NCI-H1694 (cell line): ENCODE results near the gene CTIF.
"Not testable (repeated sequence)": the region's sequence is repeated elsewhere in the genome, so short reads cannot be mapped to it uniquely, and the experiment has no call there.

ENCODE experiments used
- DNase-seq: peaks from one replicate; lab custom pipeline; 2025; lab: John Stamatoyannopoulos, UW

The CTIF gene

DNA sequence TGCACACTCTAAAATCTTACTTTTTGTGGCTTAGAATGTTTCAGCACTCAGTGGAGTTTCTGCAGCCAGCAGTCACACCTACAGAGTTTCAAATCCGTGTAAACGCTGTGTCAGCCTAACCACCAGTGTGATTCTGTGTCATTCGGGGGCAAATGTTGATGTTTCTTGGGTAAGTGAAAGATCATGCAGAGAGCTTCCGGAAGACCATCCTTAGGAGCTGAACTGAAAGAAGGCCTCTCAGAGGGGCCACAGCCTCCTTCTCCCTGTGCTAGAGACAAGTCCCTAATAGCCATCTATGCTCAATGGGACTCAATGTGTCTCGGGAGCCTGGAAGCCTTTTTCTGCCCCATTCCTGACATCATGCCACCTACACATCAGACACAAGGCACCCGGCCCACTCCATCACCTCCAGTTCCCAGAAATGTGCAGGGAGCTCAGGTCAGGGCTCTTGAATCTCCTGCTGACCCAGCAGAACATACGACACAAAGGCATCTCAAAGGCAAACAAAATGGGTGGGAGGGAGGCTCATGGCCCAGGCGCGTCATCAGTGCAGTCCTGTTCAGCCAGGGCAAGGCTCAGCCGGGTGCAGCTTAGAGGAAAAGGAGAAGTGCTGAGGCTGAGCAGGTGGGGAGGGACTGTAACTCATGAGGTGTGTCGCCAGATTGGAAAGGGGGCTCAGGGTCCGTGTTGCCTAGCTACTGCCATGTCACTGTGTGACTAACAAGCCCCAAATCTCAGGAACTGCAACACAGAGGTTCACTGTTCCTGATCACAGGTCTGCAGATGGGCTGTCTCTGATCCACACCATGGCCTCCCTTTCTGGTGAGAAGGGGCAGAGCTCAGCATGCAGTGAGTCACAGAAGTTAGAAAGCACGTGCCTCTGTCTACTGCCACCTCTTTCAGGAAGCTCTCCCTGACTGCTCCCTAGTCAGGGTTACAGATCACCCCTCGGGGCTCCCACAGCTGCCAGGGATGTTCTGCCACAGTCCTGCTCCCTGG, 329.9 kb downstream of the CTIF start:
- DNase-seq, result no peak

DNA sequence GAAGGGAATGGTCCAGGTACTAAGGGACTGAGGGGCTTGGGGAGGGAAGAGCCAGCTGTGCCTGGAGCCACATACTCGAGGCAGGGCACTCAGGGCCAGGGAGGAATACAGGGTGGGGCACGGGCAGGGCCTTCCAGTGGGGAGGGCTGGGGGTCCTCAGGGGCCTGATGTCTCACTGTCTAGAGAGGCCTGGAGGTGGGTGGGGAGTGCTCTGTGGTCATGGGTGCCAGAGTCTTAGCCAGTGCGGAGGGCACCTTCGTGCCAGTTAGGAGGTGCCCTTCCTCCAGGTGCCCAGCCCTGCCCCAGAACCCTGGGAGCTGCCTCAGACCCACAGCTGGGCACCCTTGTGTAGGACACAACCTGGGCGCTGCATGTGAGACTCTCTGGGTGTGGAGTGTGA, 330.8 kb downstream of the CTIF start:
- DNase-seq, result no peak

DNA sequence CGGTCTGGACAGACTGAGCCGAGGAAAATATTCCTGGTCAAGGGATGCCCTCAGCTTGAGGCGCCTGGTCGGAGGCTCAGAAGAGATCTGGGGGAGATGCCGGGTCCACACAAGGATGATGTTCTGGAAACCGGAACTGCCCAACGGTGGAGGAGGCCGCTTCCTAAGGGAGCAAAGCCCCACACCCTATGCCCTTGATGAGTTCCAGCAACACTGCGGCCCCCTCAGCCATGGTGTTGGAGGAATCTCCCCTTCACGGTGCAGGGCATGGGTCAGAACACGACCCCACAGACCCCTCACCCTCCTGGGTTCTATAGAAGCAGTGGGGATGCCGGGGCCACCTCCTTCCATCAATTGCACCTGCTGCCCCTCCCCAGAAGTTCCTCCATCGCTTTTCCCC, 332.1 kb downstream of the CTIF start:
- DNase-seq, result not testable (repeated sequence)

DNA sequence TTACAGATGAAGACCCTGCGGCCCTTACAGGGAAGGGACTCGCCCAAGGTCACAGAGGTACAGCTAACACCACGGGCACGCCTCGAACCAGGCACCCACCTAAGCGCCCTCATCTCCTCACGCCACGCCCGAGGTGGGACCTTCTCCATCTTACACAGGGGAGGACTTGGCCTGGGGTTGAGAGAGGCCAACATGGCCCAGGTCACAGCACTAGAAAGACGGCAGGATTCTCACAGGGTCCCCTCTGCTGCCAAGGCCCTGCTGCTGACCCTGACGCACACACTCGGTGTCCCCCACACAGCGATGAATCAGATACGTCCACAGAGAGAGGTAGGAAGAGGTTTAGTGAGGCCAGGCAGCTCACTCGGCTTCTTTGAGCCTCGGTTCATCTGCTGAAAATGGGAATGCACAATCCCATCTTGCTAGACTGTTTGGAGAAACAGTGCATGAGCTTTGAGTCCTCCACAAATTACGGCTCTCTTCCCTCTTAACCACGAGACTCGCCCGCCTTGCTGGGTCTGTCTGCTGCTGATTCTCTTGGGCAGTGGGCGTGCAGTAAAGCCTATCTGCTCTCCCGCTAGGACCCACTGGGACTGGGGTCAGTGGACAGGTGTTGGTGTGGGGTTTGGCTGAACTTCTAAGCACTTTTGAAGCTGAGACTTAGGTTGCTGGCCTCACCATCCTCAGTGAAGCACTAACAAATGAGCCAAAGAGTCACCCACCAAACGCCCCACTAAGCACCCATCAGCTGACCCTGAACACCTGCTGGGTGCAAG, 332.7 kb downstream of the CTIF start:
- no peak for DNase-seq

DNA sequence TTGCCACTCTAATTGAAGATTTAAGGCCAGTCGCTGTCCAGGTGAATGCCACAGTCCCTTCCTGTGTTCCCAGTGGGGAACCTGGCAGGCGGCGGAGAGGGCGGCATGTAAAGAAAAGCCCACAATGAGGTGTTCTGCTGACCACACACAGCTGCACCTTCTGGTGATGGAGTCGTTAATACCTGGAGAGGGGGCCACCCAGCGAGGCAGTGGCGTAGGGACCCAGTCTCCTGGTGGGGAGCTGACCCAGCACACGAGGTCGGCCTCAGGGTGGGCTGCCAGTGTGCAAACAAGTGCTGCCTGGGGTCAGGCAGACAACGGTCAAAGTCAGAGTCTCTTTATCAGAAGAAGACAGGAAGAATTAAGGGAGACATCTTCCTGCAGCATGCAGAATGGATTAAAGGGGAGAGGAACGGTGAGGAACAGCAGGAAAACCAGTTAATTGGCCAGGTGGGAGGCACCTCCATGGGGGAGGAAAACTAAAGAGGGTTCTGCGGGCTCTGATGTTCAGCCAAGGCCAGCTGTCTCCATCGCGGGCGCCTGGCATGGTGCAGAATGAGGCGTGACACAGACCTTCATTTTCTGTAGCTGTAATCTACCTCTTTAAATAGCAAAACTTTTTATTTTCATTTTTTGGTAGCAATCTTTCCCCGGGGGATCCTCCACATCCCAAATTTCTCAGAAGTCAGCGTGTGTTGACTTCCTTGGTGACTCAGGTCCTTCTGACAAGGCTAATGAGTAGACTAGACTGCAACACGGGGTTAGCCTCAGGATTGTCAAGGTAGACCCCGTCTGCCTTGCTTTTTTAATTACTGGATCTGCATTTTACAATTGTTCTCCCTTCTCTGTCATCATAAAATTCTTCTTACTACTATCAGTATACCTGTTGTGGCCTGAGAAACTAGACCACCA, 333.7 kb downstream of the CTIF start:
- peak; percentile 12 for DNase-seq

DNA sequence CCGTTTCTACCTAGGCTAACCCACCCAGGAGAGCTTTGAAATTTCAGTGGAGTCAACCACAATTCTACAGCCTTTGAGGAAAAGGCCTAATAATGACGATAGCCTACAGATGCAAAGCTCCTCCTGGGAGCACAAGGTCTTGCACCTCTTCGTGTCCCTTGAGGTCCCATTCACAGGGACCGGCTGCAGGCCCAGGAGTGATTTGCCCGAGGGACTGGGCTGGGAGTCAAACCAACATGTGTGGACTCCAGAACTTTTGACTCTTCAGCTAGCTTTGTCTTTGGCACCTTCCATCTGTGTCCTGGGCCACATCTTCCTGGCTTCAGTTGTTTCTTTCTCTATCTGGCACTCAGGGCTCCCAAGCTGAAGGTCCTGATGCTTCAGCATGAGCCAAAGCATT, 335.4 kb downstream of the CTIF start:
- DNase-seq, result no peak

DNA sequence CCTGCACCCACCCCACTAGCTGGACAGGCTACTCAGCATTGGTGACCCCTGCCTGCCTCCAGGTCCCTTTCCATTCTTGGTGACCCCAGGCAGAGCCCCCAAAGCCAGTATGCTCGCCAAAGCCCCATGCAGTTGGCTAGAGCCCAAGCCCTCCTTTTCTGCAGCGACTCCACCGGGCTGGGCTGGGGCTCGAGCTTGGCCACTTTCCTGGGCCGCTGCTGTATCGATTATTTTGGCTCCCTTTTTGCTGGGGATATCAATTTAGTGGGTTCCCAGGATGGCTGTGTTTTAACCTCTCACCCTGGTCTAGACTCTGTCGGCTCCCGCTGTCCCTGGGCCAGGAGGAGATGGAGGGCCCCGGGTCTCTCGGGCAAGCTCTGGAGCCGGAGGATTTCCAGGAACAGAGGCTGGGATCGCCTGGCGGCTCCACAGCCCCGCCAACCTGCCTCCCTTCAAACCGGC, 335.9 kb downstream of the CTIF start:
- no peak for DNase-seq

DNA sequence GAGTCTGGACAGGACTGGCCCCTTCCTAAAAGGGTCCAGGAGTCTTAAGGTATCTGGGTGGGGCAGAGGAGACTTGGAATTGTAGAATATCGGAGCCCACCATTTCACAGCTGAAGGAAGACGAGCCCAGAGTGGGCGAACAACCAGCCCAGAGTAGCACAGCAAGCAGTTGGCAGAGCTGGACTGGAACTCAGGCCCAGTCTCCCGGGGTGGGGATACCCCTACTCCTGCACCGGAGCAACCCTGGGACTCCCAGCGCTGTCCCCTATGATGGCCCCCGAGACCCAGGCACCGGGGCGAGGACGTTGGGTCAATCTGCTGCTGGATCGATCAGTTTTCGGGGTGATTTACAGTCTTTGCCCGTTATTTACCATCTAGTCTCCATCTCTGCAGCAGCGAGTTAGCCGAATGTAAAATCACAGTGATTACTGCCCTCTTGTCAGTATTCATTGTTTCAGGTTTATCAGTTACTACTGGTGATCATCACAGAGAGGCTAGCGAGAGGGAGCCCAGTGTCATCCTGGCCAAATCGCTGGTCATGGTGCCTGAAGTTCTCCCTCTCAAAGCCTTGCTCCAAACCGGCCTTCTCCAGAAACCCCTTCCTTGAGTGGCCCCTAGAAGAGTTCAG, 336.6 kb downstream of the CTIF start:
- DNase-seq, result no peak

DNA sequence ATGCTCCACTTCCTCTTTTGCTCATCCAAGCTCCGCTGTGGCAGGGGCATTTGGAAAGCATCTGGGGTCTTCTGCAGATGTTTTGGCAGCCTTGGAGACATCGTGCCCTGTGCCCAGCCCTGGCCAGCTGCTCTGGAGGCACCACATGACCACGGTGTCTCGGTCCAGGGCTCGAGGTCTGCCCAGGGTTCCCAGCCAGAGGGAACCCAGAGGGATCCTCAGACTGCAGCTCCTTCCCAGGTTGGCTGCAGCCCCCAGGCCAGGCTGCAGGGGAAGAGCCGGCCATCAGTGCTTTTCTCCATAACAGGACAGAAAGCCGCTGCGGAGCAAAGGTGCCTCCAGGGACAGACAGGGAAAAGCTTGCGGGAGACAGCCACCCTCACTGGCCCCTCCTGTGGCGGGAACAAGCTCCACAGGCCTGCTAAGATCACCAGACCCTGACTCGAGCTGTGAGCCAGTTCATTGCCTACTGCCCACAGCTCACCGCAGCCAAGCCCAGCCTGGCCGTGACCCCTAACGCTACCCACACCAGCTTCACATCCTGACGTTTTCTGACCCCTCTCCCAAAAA, 337.2 kb downstream of the CTIF start:
- no peak for DNase-seq

DNA sequence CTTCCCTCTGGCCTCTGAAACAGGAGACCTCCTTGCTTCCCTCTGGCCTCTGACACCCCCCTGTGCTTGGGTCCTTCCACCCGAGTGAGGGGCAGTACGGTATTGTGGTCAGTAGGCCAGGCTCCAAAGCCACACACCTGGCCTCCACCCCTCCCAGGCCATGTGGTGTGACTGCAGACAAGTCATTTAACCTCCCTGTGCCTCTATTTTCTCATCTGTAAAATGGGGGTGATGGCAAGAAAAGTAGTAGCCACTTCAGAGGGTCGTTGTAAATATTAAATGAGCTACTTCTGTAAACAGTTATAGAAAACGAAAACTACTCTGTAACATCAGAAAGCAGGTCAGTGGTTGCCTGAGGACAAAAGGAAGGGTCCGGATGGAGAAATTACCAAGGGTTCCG, 337.8 kb downstream of the CTIF start:
- DNase-seq, result no peak

DNA sequence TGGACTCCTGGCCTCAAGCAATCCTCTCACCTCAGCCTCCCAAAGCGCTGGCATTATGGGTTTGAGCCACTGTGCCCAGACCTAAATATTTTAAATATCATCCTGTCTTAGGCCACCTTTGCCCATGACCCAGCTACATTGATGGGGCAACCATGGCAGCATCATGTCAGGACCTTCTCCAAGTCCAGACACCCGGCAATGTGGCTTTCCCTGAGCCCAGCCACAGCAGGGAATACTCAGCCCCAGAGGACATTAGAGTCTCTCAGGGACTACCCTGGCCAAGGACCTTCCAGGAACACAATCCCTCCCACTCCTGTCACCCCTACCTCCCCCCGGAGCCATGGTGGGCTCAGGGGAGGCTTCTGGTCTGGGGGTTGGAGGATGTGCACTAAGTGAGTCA, 339.1 kb downstream of the CTIF start:
- no peak for DNase-seq

DNA sequence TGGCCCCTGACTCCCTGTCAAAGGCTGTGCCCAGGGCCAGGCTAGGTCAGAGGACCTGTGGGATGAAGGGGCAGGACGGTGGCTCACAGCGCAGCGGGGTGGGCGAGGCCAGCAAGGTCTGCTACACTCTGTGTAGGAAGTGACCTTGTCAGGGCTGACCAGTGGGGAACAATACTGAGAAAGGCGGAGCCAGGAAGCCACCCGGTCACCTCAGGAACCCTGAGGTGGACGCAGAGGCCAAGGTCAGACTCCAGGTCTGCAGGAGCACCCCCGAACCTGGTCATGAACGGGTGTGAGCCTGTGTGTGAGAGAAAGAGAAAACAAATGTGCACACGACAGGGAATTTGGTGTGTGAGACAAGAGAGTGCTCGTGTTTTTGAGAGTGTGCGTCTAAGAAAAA, 339.6 kb downstream of the CTIF start:
- no peak for DNase-seq

DNA sequence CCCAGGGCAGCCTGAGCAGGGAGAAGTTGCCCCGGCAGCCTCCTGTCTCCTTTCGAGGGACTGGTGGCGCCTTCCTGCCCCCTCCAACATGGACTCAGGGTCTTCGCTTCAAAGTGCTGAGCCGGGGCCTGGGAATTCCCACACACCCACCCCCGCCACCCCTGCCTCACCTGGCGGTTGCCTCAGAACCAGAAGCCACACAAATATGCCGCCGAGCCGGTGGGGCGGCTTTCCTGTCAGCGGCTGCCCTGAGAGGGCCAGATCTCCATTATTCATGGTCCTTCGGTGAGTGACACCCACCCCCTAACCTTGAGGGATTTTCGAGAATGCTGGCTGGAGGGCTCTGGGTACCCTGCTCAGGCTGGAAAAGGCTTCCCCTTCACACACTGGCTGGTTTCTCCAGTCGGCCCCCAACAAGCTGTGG, 340.2 kb downstream of the CTIF start:
- DNase-seq, result no peak

DNA sequence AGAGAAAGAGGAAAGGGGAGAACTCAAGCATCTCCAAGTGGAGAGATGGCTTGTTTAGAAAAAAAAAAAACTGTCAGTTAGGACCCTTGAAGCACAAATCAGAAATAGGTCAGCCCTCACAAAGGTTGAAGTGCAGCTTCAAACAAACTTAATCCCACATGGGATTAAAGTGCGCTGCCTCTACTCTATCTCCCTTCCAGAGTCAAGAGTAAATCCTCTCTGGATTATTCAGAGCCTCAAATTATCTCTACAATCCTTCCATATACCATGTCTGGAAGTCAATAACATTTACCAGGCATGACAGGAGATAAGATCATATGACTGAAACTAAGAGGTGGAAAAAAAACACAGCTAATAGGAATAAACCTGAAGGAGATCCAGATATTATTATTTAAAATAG, 342.1 kb downstream of the CTIF start:
- no peak for DNase-seq

DNA sequence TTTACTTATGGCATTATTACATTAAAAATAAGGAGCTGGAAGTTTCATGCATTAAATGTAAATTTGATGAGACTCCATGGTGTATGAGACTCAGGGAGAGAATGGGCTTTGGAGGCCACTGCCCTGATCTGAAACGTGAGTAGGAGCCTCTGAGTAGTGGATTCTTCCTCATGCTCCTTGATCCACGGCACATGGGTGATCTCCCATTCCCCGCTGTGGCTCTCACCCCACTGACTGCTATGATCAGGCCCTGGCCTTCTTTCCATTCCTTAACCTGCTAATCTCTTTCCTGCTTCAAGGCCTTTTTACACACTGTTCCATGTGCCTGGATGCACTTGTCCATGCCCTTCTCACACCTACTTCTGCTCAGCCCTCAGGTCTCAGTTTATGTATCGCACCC, 343.5 kb downstream of the CTIF start:
- DNase-seq, result no peak

DNA sequence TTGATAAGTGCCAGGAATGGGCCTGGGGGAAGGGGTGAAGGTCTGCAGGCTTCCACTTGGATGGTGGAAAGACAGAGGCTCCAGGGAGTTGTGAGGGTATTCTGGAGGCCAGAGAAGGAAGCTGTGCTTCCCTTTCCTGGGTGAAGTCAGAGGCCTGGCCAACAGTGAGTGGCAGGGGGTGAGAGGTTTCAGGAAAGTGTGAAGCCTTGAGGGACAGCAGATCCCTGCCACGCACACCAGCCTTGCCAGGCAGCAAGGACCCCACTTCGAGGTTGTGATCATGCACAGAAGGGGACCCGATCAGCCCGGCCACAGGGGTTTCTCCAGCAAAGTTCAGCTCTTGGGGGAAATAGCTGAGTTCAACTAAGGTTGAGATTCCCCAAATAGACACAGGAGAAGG, 345.5 kb downstream of the CTIF start:
- DNase-seq, result no peak

DNA sequence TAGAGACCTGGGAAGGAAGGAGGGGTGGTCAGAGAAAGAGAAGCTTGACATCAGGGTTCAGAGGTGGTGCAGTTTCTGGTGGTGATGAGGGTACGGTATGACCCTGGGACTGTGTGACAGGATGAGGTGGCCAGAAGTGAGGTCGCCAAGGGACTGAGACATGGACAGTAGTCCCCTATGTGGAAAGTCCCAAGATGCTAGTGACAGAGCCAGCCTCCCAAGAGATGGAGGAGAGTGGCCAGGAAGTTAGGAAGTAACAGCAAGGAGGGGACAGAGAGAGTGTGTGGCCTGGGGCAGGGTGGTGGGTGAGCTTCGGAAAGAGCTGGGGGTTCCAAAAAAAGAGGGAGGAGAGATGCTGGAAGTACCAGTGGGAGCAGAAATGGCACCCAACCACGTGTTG, 345.9 kb downstream of the CTIF start:
- no peak for DNase-seq

DNA sequence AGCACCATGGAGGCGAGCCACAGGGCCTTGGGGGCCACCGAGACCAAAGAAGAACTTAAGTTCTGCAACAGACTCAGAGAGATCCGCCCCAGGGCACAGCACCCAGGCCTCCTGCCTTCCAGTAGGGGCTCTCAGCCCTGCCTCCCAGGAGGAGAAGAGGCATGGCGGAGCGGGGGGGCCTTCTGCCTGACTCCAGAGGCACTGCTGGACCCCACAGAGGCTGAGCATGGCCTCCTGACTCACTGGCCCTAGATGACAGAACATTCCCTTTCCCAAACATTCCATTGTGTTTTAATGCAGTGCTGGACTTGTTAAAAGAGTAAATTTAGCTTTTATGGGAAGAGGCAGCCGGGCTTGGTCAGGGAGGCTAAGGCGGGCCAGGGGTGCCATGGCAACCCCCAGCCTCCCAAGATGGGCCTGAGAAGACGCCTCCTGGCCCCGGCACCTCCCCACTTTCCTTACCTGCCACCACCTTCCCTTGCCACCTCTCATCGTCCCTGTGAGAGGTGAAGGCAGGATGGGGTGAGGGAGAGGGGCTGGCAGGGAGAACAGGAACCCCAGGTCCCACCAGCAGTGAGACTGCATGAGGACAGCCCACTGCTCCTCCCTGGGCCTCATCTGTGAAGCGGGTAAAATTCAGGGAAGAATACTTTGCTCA, 346.6 kb downstream of the CTIF start:
- DNase-seq, result no peak

DNA sequence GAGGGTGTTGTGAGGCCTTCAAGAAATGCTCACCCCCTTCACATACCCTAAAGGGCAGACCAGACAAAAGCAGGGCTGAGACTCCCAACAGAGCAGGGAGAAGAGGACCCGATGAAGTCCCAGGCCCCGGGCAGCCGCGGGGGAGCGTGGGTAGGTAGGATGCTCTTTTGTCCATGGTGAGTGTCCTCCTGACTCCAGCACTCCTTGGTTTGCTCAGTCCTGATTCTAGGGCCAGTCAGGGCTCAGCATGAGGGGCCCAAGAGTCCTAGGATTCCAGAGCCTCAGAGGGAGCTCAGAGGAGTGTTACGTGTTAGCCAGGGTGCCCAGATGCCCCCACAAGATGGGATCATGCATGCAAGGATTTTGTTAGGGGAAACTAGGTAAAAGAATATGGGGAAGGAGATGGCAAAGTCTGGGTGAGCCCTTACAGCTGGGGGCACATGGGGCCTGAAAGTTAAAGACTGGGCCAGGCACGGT, 347.1 kb downstream of the CTIF start:
- DNase-seq, result no peak

DNA sequence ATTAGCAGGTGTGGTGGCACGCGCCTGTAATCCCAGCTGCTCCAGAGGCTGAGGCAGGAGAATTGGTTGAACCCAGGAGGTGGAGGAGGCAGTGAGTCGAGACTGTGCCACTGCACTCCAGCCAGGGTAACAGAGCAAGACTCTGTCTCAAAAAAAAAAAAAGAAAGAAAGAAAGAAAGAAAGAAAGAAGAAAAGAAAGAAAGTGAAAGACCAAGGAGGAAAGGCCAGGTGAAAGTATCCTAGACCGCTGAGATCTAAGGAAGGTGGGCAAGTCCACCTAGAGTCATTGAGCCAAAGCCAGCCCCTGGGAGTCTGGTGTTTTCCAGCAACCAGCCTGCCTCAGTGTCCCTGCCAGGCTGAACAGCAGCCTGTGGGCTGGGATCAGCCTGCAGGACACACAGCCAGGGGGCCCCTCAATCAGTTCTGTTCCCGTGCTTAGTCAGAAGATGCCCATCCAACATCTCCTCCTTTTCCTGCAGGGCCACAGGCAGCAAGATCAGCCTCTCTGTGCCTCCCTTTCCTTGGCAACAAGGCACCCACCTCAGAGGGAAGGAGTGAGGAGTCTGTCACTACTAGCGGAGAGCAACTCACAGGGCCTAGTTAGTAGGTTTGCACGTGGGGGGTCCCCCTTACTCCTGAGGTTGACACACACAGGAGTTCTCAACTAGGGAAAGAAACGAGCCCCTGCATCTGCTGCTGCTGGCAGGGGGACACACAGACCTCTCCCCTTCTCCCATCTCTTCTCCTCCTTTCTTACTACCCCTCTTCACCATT, 347.9 kb downstream of the CTIF start:
- no peak for DNase-seq
